ENCODE data around the gene VAMP2.

VAMP2 gene

GRCh38 chr17:8121681-8122421, 40.9 kb downstream of the VAMP2 start (continued):
- TF ChIP-seq REST (tag by site-specific recombination; IDR thresholded peaks at IDR 0.05) (peak; percentile 41; the same call in 1 of the 2 replicates), ZNF561 (tag by site-specific recombination; IDR thresholded peaks at IDR 0.05; ENCODE audit: borderline replicate concordance) (peak; percentile 89; the same call in 1 of the 2 replicates), ZNF132 (tag by site-specific recombination; IDR thresholded peaks at IDR 0.05; ENCODE audit: borderline replicate concordance) (no peak), ZBTB48 (tag by site-specific recombination; IDR thresholded peaks at IDR 0.05) (peak; percentile 93), ZNF621 (tag by site-specific recombination; IDR thresholded peaks at IDR 0.05) (no peak), ZNF146 (tag by site-specific recombination; IDR thresholded peaks at IDR 0.05) (no peak), ZNF830 (tag by site-specific recombination; IDR thresholded peaks at IDR 0.05; ENCODE audit: low read depth) (no peak), ZNF274 (IDR thresholded peaks at IDR 0.05; ENCODE audit: low read length) (no peak), ZNF274 (tag by site-specific recombination; IDR thresholded peaks at IDR 0.05; ENCODE audit: borderline replicate concordance) (no peak), ZNF544 (tag by site-specific recombination; IDR thresholded peaks at IDR 0.05) (no peak), ZNF133 (tag by site-specific recombination; IDR thresholded peaks at IDR 0.05) (no peak), ZNF585B (tag by site-specific recombination; IDR thresholded peaks at IDR 0.05) (no peak), ZNF114 (tag by site-specific recombination; IDR thresholded peaks at IDR 0.05) (no peak), ZNF335 (tag by site-specific recombination; conservative IDR thresholded peaks at IDR 0.05) (peak; percentile 64), OSR2 (tag by site-specific recombination; IDR thresholded peaks at IDR 0.05) (peak; percentile 14; the same call in 1 of the 2 replicates), ZSCAN30 (tag by site-specific recombination; IDR thresholded peaks at IDR 0.05) (peak; percentile 41; the same call in 1 of the 2 replicates), ZFP69B (tag by site-specific recombination; IDR thresholded peaks at IDR 0.05) (peak; percentile 69), ZNF660 (tag by site-specific recombination; IDR thresholded peaks at IDR 0.05) (peak; percentile 78), KLF1 (tag by site-specific recombination; IDR thresholded peaks at IDR 0.05) (peak; percentile 83), ZBTB21 (tag by site-specific recombination; IDR thresholded peaks at IDR 0.05) (0 out of 2 replicates have a peak, but pooled peaks have one; percentile 11), ZNF600 (tag by site-specific recombination; IDR thresholded peaks at IDR 0.05) (peak; percentile 80), ZBTB8A (tag by site-specific recombination; IDR thresholded peaks at IDR 0.05) (peak; percentile 97), ZNF658 (tag by site-specific recombination; IDR thresholded peaks at IDR 0.05) (no peak), ZNF768 (tag by site-specific recombination; IDR thresholded peaks at IDR 0.05) (no peak), IKZF3 (tag by site-specific recombination; IDR thresholded peaks at IDR 0.05) (peak; percentile 67)
- TF ChIP-seq, protein P1, sequence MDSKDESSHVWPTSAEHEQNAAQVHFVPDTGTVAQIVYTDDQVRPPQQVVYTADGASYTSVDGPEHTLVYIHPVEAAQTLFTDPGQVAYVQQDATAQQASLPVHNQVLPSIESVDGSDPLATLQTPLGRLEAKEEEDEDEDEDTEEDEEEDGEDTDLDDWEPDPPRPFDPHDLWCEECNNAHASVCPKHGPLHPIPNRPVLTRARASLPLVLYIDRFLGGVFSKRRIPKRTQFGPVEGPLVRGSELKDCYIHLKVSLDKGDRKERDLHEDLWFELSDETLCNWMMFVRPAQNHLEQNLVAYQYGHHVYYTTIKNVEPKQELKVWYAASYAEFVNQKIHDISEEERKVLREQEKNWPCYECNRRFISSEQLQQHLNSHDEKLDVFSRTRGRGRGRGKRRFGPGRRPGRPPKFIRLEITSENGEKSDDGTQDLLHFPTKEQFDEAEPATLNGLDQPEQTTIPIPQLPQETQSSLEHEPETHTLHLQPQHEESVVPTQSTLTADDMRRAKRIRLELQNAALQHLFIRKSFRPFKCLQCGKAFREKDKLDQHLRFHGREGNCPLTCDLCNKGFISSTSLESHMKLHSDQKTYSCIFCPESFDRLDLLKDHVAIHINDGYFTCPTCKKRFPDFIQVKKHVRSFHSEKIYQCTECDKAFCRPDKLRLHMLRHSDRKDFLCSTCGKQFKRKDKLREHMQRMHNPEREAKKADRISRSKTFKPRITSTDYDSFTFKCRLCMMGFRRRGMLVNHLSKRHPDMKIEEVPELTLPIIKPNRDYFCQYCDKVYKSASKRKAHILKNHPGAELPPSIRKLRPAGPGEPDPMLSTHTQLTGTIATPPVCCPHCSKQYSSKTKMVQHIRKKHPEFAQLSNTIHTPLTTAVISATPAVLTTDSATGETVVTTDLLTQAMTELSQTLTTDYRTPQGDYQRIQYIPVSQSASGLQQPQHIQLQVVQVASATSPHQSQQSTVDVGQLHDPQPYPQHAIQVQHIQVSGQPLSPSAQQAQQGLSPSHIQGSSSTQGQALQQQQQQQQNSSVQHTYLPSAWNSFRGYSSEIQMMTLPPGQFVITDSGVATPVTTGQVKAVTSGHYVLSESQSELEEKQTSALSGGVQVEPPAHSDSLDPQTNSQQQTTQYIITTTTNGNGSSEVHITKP (tag by site-specific recombination; IDR thresholded peaks at IDR 0.05), result peak; percentile 95
- TF ChIP-seq, protein P2, sequence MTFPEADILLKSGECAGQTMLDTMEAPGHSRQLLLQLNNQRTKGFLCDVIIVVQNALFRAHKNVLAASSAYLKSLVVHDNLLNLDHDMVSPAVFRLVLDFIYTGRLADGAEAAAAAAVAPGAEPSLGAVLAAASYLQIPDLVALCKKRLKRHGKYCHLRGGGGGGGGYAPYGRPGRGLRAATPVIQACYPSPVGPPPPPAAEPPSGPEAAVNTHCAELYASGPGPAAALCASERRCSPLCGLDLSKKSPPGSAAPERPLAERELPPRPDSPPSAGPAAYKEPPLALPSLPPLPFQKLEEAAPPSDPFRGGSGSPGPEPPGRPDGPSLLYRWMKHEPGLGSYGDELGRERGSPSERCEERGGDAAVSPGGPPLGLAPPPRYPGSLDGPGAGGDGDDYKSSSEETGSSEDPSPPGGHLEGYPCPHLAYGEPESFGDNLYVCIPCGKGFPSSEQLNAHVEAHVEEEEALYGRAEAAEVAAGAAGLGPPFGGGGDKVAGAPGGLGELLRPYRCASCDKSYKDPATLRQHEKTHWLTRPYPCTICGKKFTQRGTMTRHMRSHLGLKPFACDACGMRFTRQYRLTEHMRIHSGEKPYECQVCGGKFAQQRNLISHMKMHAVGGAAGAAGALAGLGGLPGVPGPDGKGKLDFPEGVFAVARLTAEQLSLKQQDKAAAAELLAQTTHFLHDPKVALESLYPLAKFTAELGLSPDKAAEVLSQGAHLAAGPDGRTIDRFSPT (tag by site-specific recombination; IDR thresholded peaks at IDR 0.05), result peak; percentile 42; the same call in 1 of the 2 replicates
- TF ChIP-seq, protein P3, sequence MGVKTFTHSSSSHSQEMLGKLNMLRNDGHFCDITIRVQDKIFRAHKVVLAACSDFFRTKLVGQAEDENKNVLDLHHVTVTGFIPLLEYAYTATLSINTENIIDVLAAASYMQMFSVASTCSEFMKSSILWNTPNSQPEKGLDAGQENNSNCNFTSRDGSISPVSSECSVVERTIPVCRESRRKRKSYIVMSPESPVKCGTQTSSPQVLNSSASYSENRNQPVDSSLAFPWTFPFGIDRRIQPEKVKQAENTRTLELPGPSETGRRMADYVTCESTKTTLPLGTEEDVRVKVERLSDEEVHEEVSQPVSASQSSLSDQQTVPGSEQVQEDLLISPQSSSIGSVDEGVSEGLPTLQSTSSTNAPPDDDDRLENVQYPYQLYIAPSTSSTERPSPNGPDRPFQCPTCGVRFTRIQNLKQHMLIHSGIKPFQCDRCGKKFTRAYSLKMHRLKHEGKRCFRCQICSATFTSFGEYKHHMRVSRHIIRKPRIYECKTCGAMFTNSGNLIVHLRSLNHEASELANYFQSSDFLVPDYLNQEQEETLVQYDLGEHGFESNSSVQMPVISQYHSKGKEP (tag by site-specific recombination; IDR thresholded peaks at IDR 0.05), result peak; percentile 39; the same call in 1 of the 2 replicates

Data from HEK293 (cell line).